Neural crest cell (in vitro differentiated cells): ENCODE data around the gene IPCEF1. TPM values are rescaled to one million over a fixed set of nuclear protein-coding genes. Genes with fewer than 3 reads are reported as not detected.
"Not testable (repeated sequence)": the region's sequence is repeated elsewhere in the genome, so short reads cannot be mapped to it uniquely, and the experiment has no call there.

Source experiments
- DNase-seq: peaks from one replicate; pipeline ENCODE4 v3.0.0; 2021; ENCODE audit warnings: low read depth, mixed read lengths, low spot score
- H3K27ac Mint-ChIP-seq: one replicate; pipeline ENCODE4 v1.8.0; 2021; ENCODE audit warnings: mild to moderate bottlenecking, mixed read lengths; ENCODE audit not compliant: unreplicated experiment
- H3K27me3 Mint-ChIP-seq: 2 replicates; pipeline ENCODE4 v1.8.0; 2021; ENCODE audit warnings: low read depth, mild to moderate bottlenecking, mixed read lengths
- H3K36me3 Mint-ChIP-seq: 2 replicates; pipeline ENCODE4 v1.8.0; 2021; ENCODE audit warnings: low read depth, mild to moderate bottlenecking, mixed read lengths
- H3K4me1 Mint-ChIP-seq: 2 replicates; pipeline ENCODE4 v1.8.0; 2021; ENCODE audit warnings: mixed read lengths
- H3K4me3 Mint-ChIP-seq: one replicate; pipeline ENCODE4 v1.8.0; 2021; ENCODE audit warnings: mild to moderate bottlenecking, mixed read lengths
- H3K9me3 Mint-ChIP-seq: 2 replicates; pipeline ENCODE4 v1.8.0; 2021; ENCODE audit warnings: mixed read lengths
- CTCF ChIP-seq: fragments of 200-600 bp; sonication (generic); conservative IDR thresholded peaks from 2 replicates; pipeline ENCODE4 v1.5.0; 2021; ENCODE audit warnings: antibody characterized with exemption, mild to moderate bottlenecking
- total RNA-seq: library from RNA; stranded (reverse); gene quantifications from 2 replicates; pipeline ENCODE4 v1.2.1, GENCODE V29; 2021

Gene IPCEF1
- total RNA-seq, 1 donor from 2014 or later = 0.28 TPM

GRCh38 chr6:154187714-154188113 is 168.9 kb downstream of the IPCEF1 start:
- H3K36me3 Mint-ChIP-seq = no peaks in the 10 kb centered on the region
- H3K27me3 Mint-ChIP-seq = no peaks in the 10 kb centered on the region
- no peaks in the 10 kb centered on the region for H3K9me3 Mint-ChIP-seq
- H3K4me3 Mint-ChIP-seq = no peak overlapping the region
- no peak for TF ChIP-seq CTCF
- no peaks in the 10 kb centered on the region for H3K4me1 Mint-ChIP-seq
- no peak overlapping the region for H3K27ac Mint-ChIP-seq
- no peak for DNase-seq

DNA sequence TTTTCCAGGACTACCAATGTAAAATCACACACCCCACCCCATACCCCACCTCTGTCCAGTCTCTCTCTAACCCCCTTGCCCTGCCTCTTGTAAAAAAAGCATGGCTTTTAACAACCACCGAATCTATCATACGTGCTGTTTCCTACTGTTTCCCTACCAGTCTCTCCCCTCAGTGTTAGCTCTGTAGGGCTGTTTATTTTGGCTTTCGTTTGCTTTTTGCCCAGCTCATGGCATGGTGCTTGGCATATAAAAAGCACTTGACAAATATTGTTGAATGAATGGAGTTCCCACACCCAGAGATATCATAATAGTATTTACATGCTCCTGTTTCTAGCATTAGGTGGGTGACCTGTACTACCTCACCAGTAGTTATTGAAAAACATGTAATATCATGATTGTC is 169.4 kb downstream of the IPCEF1 start:
- DNase-seq = no peak
- no peaks in the 10 kb centered on the region for H3K4me1 Mint-ChIP-seq
- no peaks in the 10 kb centered on the region for H3K36me3 Mint-ChIP-seq
- no peak for TF ChIP-seq CTCF
- H3K27me3 Mint-ChIP-seq = no peaks in the 10 kb centered on the region
- H3K4me3 Mint-ChIP-seq = no peak overlapping the region
- no peak overlapping the region for H3K27ac Mint-ChIP-seq
- no peaks in the 10 kb centered on the region for H3K9me3 Mint-ChIP-seq

DNA sequence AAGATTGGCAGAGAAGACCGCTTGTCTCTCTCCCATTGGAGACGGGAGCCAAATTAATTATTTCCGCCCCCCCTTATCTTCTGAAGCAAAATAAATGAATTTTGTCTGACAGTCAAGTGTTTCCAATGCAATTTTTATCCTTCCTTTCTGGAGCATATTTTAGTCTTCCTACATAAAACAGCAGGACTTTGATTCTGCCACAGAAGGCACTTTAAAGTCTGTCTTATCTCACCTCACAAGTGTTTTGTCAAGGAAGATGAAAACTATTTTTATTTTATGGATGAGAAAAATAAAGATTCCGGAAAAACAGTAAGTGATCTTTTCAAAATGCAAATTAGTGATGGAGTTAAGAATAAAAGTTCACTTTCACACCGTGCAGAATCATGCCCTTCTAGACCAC is 177.2 kb downstream of the IPCEF1 start:
- no peak overlapping the region for H3K4me3 Mint-ChIP-seq
- DNase-seq = no peak
- no peaks in the 10 kb centered on the region for H3K27me3 Mint-ChIP-seq
- H3K9me3 Mint-ChIP-seq = no peaks in the 10 kb centered on the region
- peaks cover 6% of the 10 kb centered on the region for H3K36me3 Mint-ChIP-seq
- TF ChIP-seq CTCF = no peak
- no peak overlapping the region for H3K27ac Mint-ChIP-seq
- H3K4me1 Mint-ChIP-seq = no peaks in the 10 kb centered on the region

DNA sequence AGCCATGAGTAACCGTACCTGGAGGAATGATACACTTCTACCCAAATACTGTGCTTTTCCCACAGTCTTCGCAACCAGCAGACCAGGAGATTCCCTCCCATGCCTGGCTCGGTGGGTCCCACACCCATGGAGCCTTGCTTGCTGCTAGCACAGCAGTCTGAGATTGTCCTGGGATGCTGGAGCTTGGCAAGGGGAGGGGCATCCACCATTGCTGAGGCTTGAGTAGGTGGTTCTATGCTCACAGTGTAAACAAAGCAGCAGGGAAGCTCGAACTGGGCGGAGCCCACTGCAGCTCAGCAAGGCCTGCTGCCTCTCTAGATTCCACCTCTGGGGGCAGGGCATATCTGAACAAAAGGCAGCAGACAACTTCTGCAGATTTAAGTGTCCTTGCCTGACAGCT is 184.2 kb downstream of the IPCEF1 start:
- H3K4me1 Mint-ChIP-seq, H3K4me3 Mint-ChIP-seq, H3K27ac Mint-ChIP-seq, H3K9me3 Mint-ChIP-seq, DNase-seq, H3K27me3 Mint-ChIP-seq: not testable (repeated sequence)
- H3K36me3 Mint-ChIP-seq = peaks cover 12% of the 10 kb centered on the region

DNA sequence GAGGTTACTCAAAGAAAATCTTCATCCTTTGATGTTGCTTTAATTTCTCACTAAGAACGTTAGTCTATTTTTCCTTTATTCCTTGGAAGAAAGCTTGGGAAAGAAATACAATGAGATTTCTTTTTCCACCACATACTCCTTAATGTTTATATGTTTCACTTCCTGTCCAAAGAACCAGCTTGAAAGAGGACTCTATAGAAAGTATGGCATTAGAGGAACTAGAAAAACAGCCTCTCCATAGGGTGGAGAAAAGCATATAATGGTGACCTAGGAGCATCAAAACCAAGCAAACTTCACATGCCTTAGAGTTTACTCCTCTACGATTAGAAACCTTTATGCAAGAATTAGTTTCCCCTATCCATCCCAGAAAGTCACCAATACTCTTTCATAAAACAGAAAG is 186.5 kb downstream of the IPCEF1 start:
- H3K27me3 Mint-ChIP-seq = no peaks in the 10 kb centered on the region
- H3K36me3 Mint-ChIP-seq = peaks cover 10% of the 10 kb centered on the region
- TF ChIP-seq CTCF = no peak
- no peak overlapping the region for H3K27ac Mint-ChIP-seq
- H3K9me3 Mint-ChIP-seq = no peaks in the 10 kb centered on the region
- no peak overlapping the region for H3K4me3 Mint-ChIP-seq
- no peaks in the 10 kb centered on the region for H3K4me1 Mint-ChIP-seq
- DNase-seq = no peak

GRCh38 chr6:154169193-154169847 is 187.3 kb downstream of the IPCEF1 start:
- no peak for TF ChIP-seq CTCF
- peaks cover 6% of the 10 kb centered on the region for H3K36me3 Mint-ChIP-seq
- no peak overlapping the region for H3K4me3 Mint-ChIP-seq
- H3K9me3 Mint-ChIP-seq = no peaks in the 10 kb centered on the region
- no peaks in the 10 kb centered on the region for H3K4me1 Mint-ChIP-seq
- no peaks in the 10 kb centered on the region for H3K27me3 Mint-ChIP-seq
- no peak for DNase-seq
- no peak overlapping the region for H3K27ac Mint-ChIP-seq
